ENCODE results near the gene GPR63. TPM values are rescaled to one million over a fixed set of nuclear protein-coding genes. Genes with fewer than 3 reads are reported as not detected.

GPR63 gene
- total and polyA plus RNA-seq, 2 of the 13 experiments (the other 11 are each of a cell fraction or from before 2014, with no cell fraction given), result 0.01 to 0.02 TPM

- no peak for ATAC-seq
- CTCF ChIA-PET (ENCODE audit: low intra/inter-chr PET ratio, low total read pairs), result no interaction called here
- TF ChIP-seq, protein P1, sequence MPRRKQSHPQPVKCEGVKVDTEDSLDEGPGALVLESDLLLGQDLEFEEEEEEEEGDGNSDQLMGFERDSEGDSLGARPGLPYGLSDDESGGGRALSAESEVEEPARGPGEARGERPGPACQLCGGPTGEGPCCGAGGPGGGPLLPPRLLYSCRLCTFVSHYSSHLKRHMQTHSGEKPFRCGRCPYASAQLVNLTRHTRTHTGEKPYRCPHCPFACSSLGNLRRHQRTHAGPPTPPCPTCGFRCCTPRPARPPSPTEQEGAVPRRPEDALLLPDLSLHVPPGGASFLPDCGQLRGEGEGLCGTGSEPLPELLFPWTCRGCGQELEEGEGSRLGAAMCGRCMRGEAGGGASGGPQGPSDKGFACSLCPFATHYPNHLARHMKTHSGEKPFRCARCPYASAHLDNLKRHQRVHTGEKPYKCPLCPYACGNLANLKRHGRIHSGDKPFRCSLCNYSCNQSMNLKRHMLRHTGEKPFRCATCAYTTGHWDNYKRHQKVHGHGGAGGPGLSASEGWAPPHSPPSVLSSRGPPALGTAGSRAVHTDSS (CRISPR knock-in tag; conservative IDR thresholded peaks at IDR 0.05), result no peak
- TF ChIP-seq ZNF883 (CRISPR knock-in tag; IDR thresholded peaks at IDR 0.05; ENCODE audit: not compliant biosample characterization) (no peak), ZNF510 (CRISPR knock-in tag; IDR thresholded peaks at IDR 0.05; ENCODE audit: low read depth) (no peak), YEATS4 (CRISPR knock-in tag; IDR thresholded peaks at IDR 0.05; ENCODE audit: borderline replicate concordance) (no peak), MYC (CRISPR knock-in tag; IDR thresholded peaks at IDR 0.05; ENCODE audit: borderline replicate concordance) (no peak), ZFAT (CRISPR knock-in tag; conservative IDR thresholded peaks at IDR 0.05) (no peak), SRY (CRISPR knock-in tag; IDR thresholded peaks at IDR 0.05) (no peak), TEF (CRISPR knock-in tag; IDR thresholded peaks at IDR 0.05) (no peak), MLX (CRISPR knock-in tag; IDR thresholded peaks at IDR 0.05) (no peak), NFYB (CRISPR knock-in tag; IDR thresholded peaks at IDR 0.05) (no peak), ZNF383 (CRISPR knock-in tag; IDR thresholded peaks at IDR 0.05; ENCODE audit: borderline replicate concordance) (no peak), SKI (IDR thresholded peaks at IDR 0.05; ENCODE audit: partially characterized antibody) (no peak), TEAD2 (CRISPR knock-in tag; IDR thresholded peaks at IDR 0.05) (no peak), SMAD3 (CRISPR knock-in tag; IDR thresholded peaks at IDR 0.05) (no peak), XBP1 (CRISPR knock-in tag; IDR thresholded peaks at IDR 0.05) (no peak), MTF2 (CRISPR knock-in tag; IDR thresholded peaks at IDR 0.05; ENCODE audit: borderline replicate concordance) (no peak)
- TF ChIP-seq, protein P2, sequence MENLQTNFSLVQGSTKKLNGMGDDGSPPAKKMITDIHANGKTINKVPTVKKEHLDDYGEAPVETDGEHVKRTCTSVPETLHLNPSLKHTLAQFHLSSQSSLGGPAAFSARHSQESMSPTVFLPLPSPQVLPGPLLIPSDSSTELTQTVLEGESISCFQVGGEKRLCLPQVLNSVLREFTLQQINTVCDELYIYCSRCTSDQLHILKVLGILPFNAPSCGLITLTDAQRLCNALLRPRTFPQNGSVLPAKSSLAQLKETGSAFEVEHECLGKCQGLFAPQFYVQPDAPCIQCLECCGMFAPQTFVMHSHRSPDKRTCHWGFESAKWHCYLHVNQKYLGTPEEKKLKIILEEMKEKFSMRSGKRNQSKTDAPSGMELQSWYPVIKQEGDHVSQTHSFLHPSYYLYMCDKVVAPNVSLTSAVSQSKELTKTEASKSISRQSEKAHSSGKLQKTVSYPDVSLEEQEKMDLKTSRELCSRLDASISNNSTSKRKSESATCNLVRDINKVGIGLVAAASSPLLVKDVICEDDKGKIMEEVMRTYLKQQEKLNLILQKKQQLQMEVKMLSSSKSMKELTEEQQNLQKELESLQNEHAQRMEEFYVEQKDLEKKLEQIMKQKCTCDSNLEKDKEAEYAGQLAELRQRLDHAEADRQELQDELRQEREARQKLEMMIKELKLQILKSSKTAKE (CRISPR knock-in tag; IDR thresholded peaks at IDR 0.05; ENCODE audit: borderline replicate concordance), result no peak
- H3K27ac ChIP-seq (ENCODE audit: extremely low read length, insufficient read depth, low read length), result no peak overlapping the region
- H3K36me3 ChIP-seq (replicated peaks in 1 of 2; ENCODE audit: control insufficient read depth in 1 of 2, insufficient read depth in 2 of 2, low read length in 2 of 2), result no peaks in the 10 kb centered on the region
- no peak overlapping the region for H3K9ac ChIP-seq (ENCODE audit: insufficient read depth, low read depth, low read length)
- no peaks in the 10 kb centered on the region for H3K27me3 ChIP-seq (ENCODE audit: control insufficient read depth in 1 of 2, insufficient read depth in 2 of 2, low read length in 2 of 2)
- intact Hi-C loops (cut with micrococcal nuclease; ENCODE audit: unreplicated experiment) (no loop called here), in situ Hi-C loops (cut with HindIII; ENCODE audit: extremely low pct_ligation_motif_present, low pct_unique_long_range_greater_than_20kb) (no loop called here)
- POLR2A ChIA-PET, result no interaction called here
- no peaks in the 10 kb centered on the region for H3K9me3 ChIP-seq (ENCODE audit: low read length)
- H3K4me1 ChIP-seq (ENCODE audit: insufficient read depth, low read length), result no peaks in the 10 kb centered on the region
- no peak for FAIRE-seq
- no peaks in the 10 kb centered on the region for H3K79me2 ChIP-seq (ENCODE audit: insufficient read depth, low read length)
- no peaks in the 10 kb centered on the region for H4K20me1 ChIP-seq (ENCODE audit: insufficient read depth, low read length)
- H2AFZ ChIP-seq (ENCODE audit: low read length), result no peak overlapping the region
- H3K4me3 ChIP-seq (replicated peaks in 1 of 3; ENCODE audit: insufficient read depth in 1 of 3, low read depth in 2 of 3, low read length in 3 of 3), result no peak overlapping the region
- DNase-seq (ENCODE audit: low spot score), result no peak
- 27% methylated on average over 5 of the region's 5 CpGs for WGBS (ENCODE audit: low lambda C conversion rate)
- BruUV-seq (replicated peaks), result no TSS peak
- H3K4me2 ChIP-seq (ENCODE audit: low read depth, low read length), result no peak overlapping the region
Observed at GRCh38 chr6:96811136-96811535, 26.1 kb downstream of the GPR63 start.
